Liver (tissue), 3 donors: ENCODE measurements around the gene NCF1.
"Not testable (repeated sequence)": the region's sequence is repeated elsewhere in the genome, so short reads cannot be mapped to it uniquely, and the experiment has no call there.

ENCODE experiments used
- ATF3 ChIP-seq: IDR thresholded peaks from 2 replicates; pipeline ENCODE4 v1.6.1; 2016; ENCODE audit warnings: antibody characterized with exemption
- CTCF ChIP-seq: fragments of 150-350 bp; IDR thresholded peaks from 2 replicates; pipeline ENCODE4 v1.5.1; 2017; ENCODE audit warnings: improper control_type of control experiment, low read depth, low read length; ENCODE audit not compliant: missing input control
- EGR1 ChIP-seq, 2 donors: IDR thresholded peaks; 2 replicates each; pipeline ENCODE4 v1.6.1; 2016 to 2018; ENCODE audit warnings: antibody characterized with exemption in 2 of 2, low read depth in 2 of 2
- FOXA1 ChIP-seq: IDR thresholded peaks from 2 replicates; pipeline ENCODE4 v1.6.1; 2016; ENCODE audit warnings: antibody characterized with exemption
- JUND ChIP-seq, 2 donors: IDR thresholded peaks; 2 replicates each; pipeline ENCODE4 v1.6.1; 2016; ENCODE audit warnings: antibody characterized with exemption in 2 of 2
- MAX ChIP-seq: IDR thresholded peaks from 2 replicates; pipeline ENCODE4 v1.6.1; 2016; ENCODE audit warnings: antibody characterized with exemption
- REST ChIP-seq: IDR thresholded peaks from 2 replicates; pipeline ENCODE4 v1.6.1; 2016; ENCODE audit warnings: antibody characterized with exemption, mild to moderate bottlenecking
- SP1 ChIP-seq: IDR thresholded peaks from 2 replicates; pipeline ENCODE4 v1.6.1; 2018; ENCODE audit warnings: antibody characterized with exemption, mild to moderate bottlenecking
- TAF1 ChIP-seq: conservative IDR thresholded peaks from 2 replicates; pipeline ENCODE4 v1.6.1; 2016; ENCODE audit warnings: antibody characterized with exemption, mild to moderate bottlenecking
- YY1 ChIP-seq: IDR thresholded peaks from 2 replicates; pipeline ENCODE4 v1.6.1; 2016; ENCODE audit warnings: antibody characterized with exemption, mild to moderate bottlenecking
- ZBTB33 ChIP-seq: IDR thresholded peaks from 2 replicates; pipeline ENCODE4 v1.6.1; 2016; ENCODE audit warnings: antibody characterized with exemption
- donor health status: healthy.
- donor health status: healthy.

- not testable (repeated sequence) for TF ChIP-seq CTCF; ZBTB33; REST; MAX; EGR1 (IDR thresholded peaks at IDR 0.05; ENCODE audit: low read depth in 2 of 2); YY1; JUND (IDR thresholded peaks at IDR 0.05); ATF3; FOXA1; TAF1; SP1
Measured at GRCh38 chr7:74758268-74758667, 15.5 kb upstream of the NCF1 start.
